Measurements from ENCODE around the gene ADSS1. TPM values are rescaled to one million over a fixed set of nuclear protein-coding genes. Genes with fewer than 3 reads are reported as not detected.

Gene ADSS1
- total RNA-seq, 4 donors from 2014 or later, result 5.1 to 32.2 (median 8.8) TPM

GRCh38 chr14:104700225-104700651, 23.8 kb upstream of the ADSS1 start:
- no peak for TF ChIP-seq POLR2A (IDR thresholded peaks at IDR 0.05)
- no peak for TF ChIP-seq EP300 (IDR thresholded peaks at IDR 0.05)
- no peak for TF ChIP-seq POLR2AphosphoS5 (IDR thresholded peaks at IDR 0.05)
- no peak for TF ChIP-seq CTCF (IDR thresholded peaks at IDR 0.05)
- ATAC-seq, result no peak
- Histone ChIP-seq H3K27me3 (no peaks in the 10 kb centered on the region), H3K9me3 (no peaks in the 10 kb centered on the region), H3K36me3 (peaks cover 0 to 54% of the 10 kb centered on the region in 2 donors), H3K4me1 (peaks cover 0 to 81% (median 50%) of the 10 kb centered on the region in 3 donors), H3K4me3 (peak overlapping the region in 1 of 2 donors; percentile 35), H3K27ac (peak overlapping the region in 3 of 4 donors; percentile 57 to 90 (median 89))
- 70% methylated on average over 2 of the region's 14 CpGs; no CpG with 5 or more reads in 1 of the 2 donors for WGBS, 2 donors (ENCODE audit: low coverage in 1 of 2)

- peak overlapping the region in 3 of 4 donors; percentile 43 to 90 (median 89) for H3K27ac ChIP-seq
These were observed 23.2 kb upstream of the ADSS1 start for GRCh38 chr14:104700747-104701217.

GRCh38 chr14:104701383-104702076, 22.5 kb upstream of the ADSS1 start:
- Histone ChIP-seq H3K9me3 (no peaks in the 10 kb centered on the region), H3K27ac (peak overlapping the region in 3 of 4 donors; percentile 19 to 89 (median 35)), H3K27me3 (no peaks in the 10 kb centered on the region), H3K4me3 (no peak overlapping the region), H3K36me3 (peaks cover 0 to 59% of the 10 kb centered on the region in 2 donors), H3K4me1 (peaks cover 0 to 71% (median 41%) of the 10 kb centered on the region in 3 donors)
- no peak for ATAC-seq
- 100% methylated on average over 3 of the region's 46 CpGs; no CpG with 5 or more reads in 1 of the 2 donors for WGBS, 2 donors (ENCODE audit: low coverage in 1 of 2)
- no peak for TF ChIP-seq CTCF (IDR thresholded peaks at IDR 0.05)
- TF ChIP-seq EP300 (IDR thresholded peaks at IDR 0.05), result no peak
- no peak for TF ChIP-seq POLR2A (IDR thresholded peaks at IDR 0.05)
- no peak for TF ChIP-seq POLR2AphosphoS5 (IDR thresholded peaks at IDR 0.05)

More at GRCh38 chr14:104700747-104701217, 23.2 kb upstream of the ADSS1 start:
- Histone ChIP-seq H3K27me3 (no peaks in the 10 kb centered on the region), H3K36me3 (peaks cover 0 to 59% of the 10 kb centered on the region in 2 donors), H3K4me3 (no peak overlapping the region), H3K9me3 (no peaks in the 10 kb centered on the region), H3K4me1 (peaks cover 0 to 75% (median 45%) of the 10 kb centered on the region in 3 donors)
- 94% methylated on average over 8 of the region's 22 CpGs; no CpG with 5 or more reads in 1 of the 2 donors for WGBS, 2 donors (ENCODE audit: low coverage in 1 of 2)
- no peak for TF ChIP-seq POLR2A (IDR thresholded peaks at IDR 0.05)
- no peak for TF ChIP-seq CTCF (IDR thresholded peaks at IDR 0.05)
- no peak for TF ChIP-seq POLR2AphosphoS5 (IDR thresholded peaks at IDR 0.05)
- no peak for TF ChIP-seq EP300 (IDR thresholded peaks at IDR 0.05)
- ATAC-seq, result no peak

- Histone ChIP-seq H3K4me1 (peaks cover 0 to 71% (median 35%) of the 10 kb centered on the region in 3 donors), H3K36me3 (peaks cover 0 to 62% of the 10 kb centered on the region in 2 donors)
These were observed 21.9 kb upstream of the ADSS1 start for GRCh38 chr14:104702106-104702505.

GRCh38 chr14:104702673-104703072, 21.4 kb upstream of the ADSS1 start:
- no peaks in the 10 kb centered on the region for H3K27me3 ChIP-seq
- H3K36me3 ChIP-seq, result peaks cover 0 to 64% of the 10 kb centered on the region in 2 donors
- peak overlapping the region in 2 of 4 donors; percentile 16 to 19 for H3K27ac ChIP-seq
- no peak overlapping the region for H3K4me3 ChIP-seq
- TF ChIP-seq CTCF (IDR thresholded peaks at IDR 0.05), result no peak
- no peak for TF ChIP-seq EP300 (IDR thresholded peaks at IDR 0.05)
- no peak for TF ChIP-seq POLR2AphosphoS5 (IDR thresholded peaks at IDR 0.05)
- no peak for TF ChIP-seq POLR2A (IDR thresholded peaks at IDR 0.05)
- no peak for ATAC-seq
- no CpG with 5 or more reads among the region's 4 CpGs for WGBS, 2 donors (ENCODE audit: low coverage in 1 of 2)
- peaks cover 0 to 71% (median 30%) of the 10 kb centered on the region in 3 donors for H3K4me1 ChIP-seq
- no peaks in the 10 kb centered on the region for H3K9me3 ChIP-seq

More at GRCh38 chr14:104702106-104702505, 21.9 kb upstream of the ADSS1 start:
- Histone ChIP-seq H3K9me3 (no peaks in the 10 kb centered on the region), H3K4me3 (no peak overlapping the region), H3K27me3 (no peaks in the 10 kb centered on the region), H3K27ac (peak overlapping the region in 3 of 4 donors; percentile 19 to 35 (median 35))
- no peak for ATAC-seq
- WGBS, 2 donors (ENCODE audit: low coverage in 1 of 2), result 52 to 68% methylated on average over 4 to 7 of the region's 12 CpGs
- TF ChIP-seq EP300 (IDR thresholded peaks at IDR 0.05), result no peak
